CD4-positive, alpha-beta T cell (primary cell): ENCODE results near the gene UROD. TPM values are rescaled to one million over a fixed set of nuclear protein-coding genes. Genes with fewer than 3 reads are reported as not detected.

ENCODE experiments used
- ATAC-seq: fragments of 200-7000 bp; cut with Tn5 transposase; one replicate; pipeline ENCODE4 v1.10.0; 2022; ENCODE audit warnings: mild to moderate bottlenecking; ENCODE audit not compliant: poor library complexity
- CTCF ChIA-PET: fragments of 350-600 bp; sonication (Branson Sonifier 250); formaldehyde crosslinking; loops from one replicate; lab custom pipeline; 2021; ENCODE audit warnings: antibody characterized with exemption, inconsistent platforms; lab: Charles Lee
- POLR2A ChIA-PET: fragments of 350-600 bp; sonication (Branson Sonifier 250); formaldehyde crosslinking; loops from one replicate; lab custom pipeline; 2021; ENCODE audit warnings: antibody characterized with exemption, inconsistent platforms; lab: Charles Lee
- DNase-seq, 14 experiments: peaks; one replicate each; pipeline ENCODE4 v3.0.0-alpha.2; 2013 to 2020; ENCODE audit warnings: mixed read lengths in 2 of 14
- H3K27ac ChIP-seq, 2 donors: one replicate each; pipeline versions ENCODE4 v1.5.1 to v1.7.0; 2013; ENCODE audit warnings: low read length in 2 of 2, low read depth in 1 of 2, mild to moderate bottlenecking in 1 of 2
- H3K27me3 ChIP-seq, 2 experiments: 1 replicate in 1 of 2; 2 replicates in 1 of 2; pipeline versions ENCODE4 v1.6.1 to v1.7.0; 2013; ENCODE audit warnings: low read length in 2 of 2, control low read depth in 1 of 2, mild to moderate bottlenecking in 1 of 2, moderate library complexity in 1 of 2; ENCODE audit not compliant: insufficient read depth in 2 of 2, control insufficient read depth in 1 of 2
- H3K36me3 ChIP-seq: one replicate; pipeline ENCODE4 v1.6.1; 2013; ENCODE audit warnings: low read length, control low read depth; ENCODE audit not compliant: insufficient read depth
- H3K4me1 ChIP-seq: one replicate; pipeline ENCODE4 v1.6.1; 2013; ENCODE audit warnings: low read length, control low read depth; ENCODE audit not compliant: insufficient read depth
- H3K4me3 ChIP-seq: one replicate; pipeline ENCODE4 v1.5.1; 2013; ENCODE audit warnings: mild to moderate bottlenecking, low read length, moderate library complexity
- H3K9me3 ChIP-seq, 2 experiments: 1 replicate in 1 of 2; 2 replicates in 1 of 2; pipeline versions ENCODE4 v1.6.1 to v1.7.0; 2013; ENCODE audit warnings: low read length in 2 of 2, mild to moderate bottlenecking in 2 of 2, control low read depth in 1 of 2, moderate library complexity in 1 of 2; ENCODE audit not compliant: control insufficient read depth in 1 of 2, insufficient read depth in 1 of 2
- H3K27ac Mint-ChIP-seq: one replicate; pipeline ENCODE4 v1.8.0; 2020; ENCODE audit warnings: mixed read lengths
- H3K27me3 Mint-ChIP-seq: one replicate; pipeline ENCODE4 v1.8.0; 2021; ENCODE audit warnings: mixed read lengths
- H3K36me3 Mint-ChIP-seq: one replicate; pipeline ENCODE4 v1.8.0; 2021; ENCODE audit warnings: low read depth, mixed read lengths
- H3K4me1 Mint-ChIP-seq: one replicate; pipeline ENCODE4 v1.8.0; 2021; ENCODE audit warnings: low read depth, mixed read lengths
- H3K4me3 Mint-ChIP-seq: one replicate; pipeline ENCODE4 v1.8.0; 2020; ENCODE audit warnings: mild to moderate bottlenecking, mixed read lengths
- H3K9me3 Mint-ChIP-seq: one replicate; pipeline ENCODE4 v1.8.0; 2020; ENCODE audit warnings: mixed read lengths
- intact Hi-C, 2 experiments: fragments of 100-400 bp; cut with DNase I in 1 of 2; cut with micrococcal nuclease in 1 of 2; formaldehyde crosslinking; loops; one replicate each; pipeline versions ENCODE4 v1.15.1 to v1.9.0; 2023 to 2025; cut with DNase I, micrococcal nuclease
- total RNA-seq, 174 experiments: library from RNA in 2 of 174; stranded (reverse) in 2 of 174; gene quantifications; one replicate each; pipeline ENCODE4 v1.2.3 and lab custom pipeline; 2021 to 2026
- TF ChIP-seq, protein P1 (sequence below): fragments of 200-600 bp; IDR thresholded peaks from one replicate; pipeline ENCODE4 v1.8.0; 2022; ENCODE audit warnings: antibody characterized with exemption, mild to moderate bottlenecking

UROD gene
- total RNA-seq, 2 experiments from 2014 or later, result 41.0 to 42.4 TPM

GRCh38 chr1:45002650-45003645 lies 9.1 kb upstream of the UROD start:
- Histone ChIP-seq H3K27me3 (no peaks in the 10 kb centered on the region), H3K9me3 (no peaks in the 10 kb centered on the region), H3K4me1 (no peaks in the 10 kb centered on the region), H3K4me3 (no peak overlapping the region), H3K27ac (no peak overlapping the region), H3K36me3 (peaks cover 57% of the 10 kb centered on the region)
- POLR2A ChIA-PET, result interaction anchor here (0.7 kb wide), 1 partner anchor 9 kb away, joined by 3 read pairs; the partner anchor contains the start of gene UROD
- TF ChIP-seq, protein P1, sequence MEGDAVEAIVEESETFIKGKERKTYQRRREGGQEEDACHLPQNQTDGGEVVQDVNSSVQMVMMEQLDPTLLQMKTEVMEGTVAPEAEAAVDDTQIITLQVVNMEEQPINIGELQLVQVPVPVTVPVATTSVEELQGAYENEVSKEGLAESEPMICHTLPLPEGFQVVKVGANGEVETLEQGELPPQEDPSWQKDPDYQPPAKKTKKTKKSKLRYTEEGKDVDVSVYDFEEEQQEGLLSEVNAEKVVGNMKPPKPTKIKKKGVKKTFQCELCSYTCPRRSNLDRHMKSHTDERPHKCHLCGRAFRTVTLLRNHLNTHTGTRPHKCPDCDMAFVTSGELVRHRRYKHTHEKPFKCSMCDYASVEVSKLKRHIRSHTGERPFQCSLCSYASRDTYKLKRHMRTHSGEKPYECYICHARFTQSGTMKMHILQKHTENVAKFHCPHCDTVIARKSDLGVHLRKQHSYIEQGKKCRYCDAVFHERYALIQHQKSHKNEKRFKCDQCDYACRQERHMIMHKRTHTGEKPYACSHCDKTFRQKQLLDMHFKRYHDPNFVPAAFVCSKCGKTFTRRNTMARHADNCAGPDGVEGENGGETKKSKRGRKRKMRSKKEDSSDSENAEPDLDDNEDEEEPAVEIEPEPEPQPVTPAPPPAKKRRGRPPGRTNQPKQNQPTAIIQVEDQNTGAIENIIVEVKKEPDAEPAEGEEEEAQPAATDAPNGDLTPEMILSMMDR, result no peak
- no peaks in the 10 kb centered on the region for H3K9me3 Mint-ChIP-seq
- intact Hi-C loops, result no loop called here
- H3K27me3 Mint-ChIP-seq, result no peaks in the 10 kb centered on the region
- H3K4me3 Mint-ChIP-seq, result no peak overlapping the region
- no peak for ATAC-seq
- H3K36me3 Mint-ChIP-seq, result peaks cover 65% of the 10 kb centered on the region
- CTCF ChIA-PET, result no interaction called here
- no peak for DNase-seq
- no peaks in the 10 kb centered on the region for H3K4me1 Mint-ChIP-seq
- no peak overlapping the region for H3K27ac Mint-ChIP-seq

GRCh38 chr1:45003741-45004140 lies 8.3 kb upstream of the UROD start:
- TF ChIP-seq, protein P1, result no peak
- Mint-ChIP-seq H3K27me3 (no peaks in the 10 kb centered on the region), H3K9me3 (no peaks in the 10 kb centered on the region), H3K4me3 (no peak overlapping the region), H3K36me3 (peaks cover 73% of the 10 kb centered on the region), H3K27ac (no peak overlapping the region), H3K4me1 (peaks cover 3% of the 10 kb centered on the region)
- H3K27ac ChIP-seq, result no peak overlapping the region
- H3K36me3 ChIP-seq, result peaks cover 65% of the 10 kb centered on the region
- POLR2A ChIA-PET, result no interaction called here
- peaks cover 6% of the 10 kb centered on the region for H3K4me1 ChIP-seq
- H3K9me3 ChIP-seq, result no peaks in the 10 kb centered on the region
- no peak overlapping the region for H3K4me3 ChIP-seq
- CTCF ChIA-PET, result no interaction called here
- intact Hi-C loops, result no loop called here
- ATAC-seq (no peak), DNase-seq (no peak)
- H3K27me3 ChIP-seq, result no peaks in the 10 kb centered on the region

- Mint-ChIP-seq H3K9me3 (no peaks in the 10 kb centered on the region), H3K36me3 (peaks cover 79% of the 10 kb centered on the region), H3K27ac (no peak overlapping the region), H3K27me3 (no peaks in the 10 kb centered on the region), H3K4me1 (peaks cover 9% of the 10 kb centered on the region), H3K4me3 (no peak overlapping the region)
- H3K27me3 ChIP-seq, result no peaks in the 10 kb centered on the region
- H3K4me3 ChIP-seq, result no peak overlapping the region
- intact Hi-C loops, result no loop called here
- H3K4me1 ChIP-seq, result peaks cover 13% of the 10 kb centered on the region
- peaks cover 71% of the 10 kb centered on the region for H3K36me3 ChIP-seq
- H3K9me3 ChIP-seq, result no peaks in the 10 kb centered on the region
- CTCF ChIA-PET, result no interaction called here
- ATAC-seq (no peak), DNase-seq (no peak)
- TF ChIP-seq, protein P1, result no peak
- no peak overlapping the region for H3K27ac ChIP-seq
- POLR2A ChIA-PET, result no interaction called here
These were observed 7.7 kb upstream of the UROD start for GRCh38 chr1:45004281-45004920.
